DOHH2 (cell line): ENCODE measurements around the gene SYNJ2.

Experiments
- H3F3A ChIP-seq: fragments of 200-600 bp; sonication (generic), shearing (Covaris generic); 2 replicates; pipeline ENCODE4 v1.6.0; 2016; ENCODE audit warnings: antibody characterized with exemption, mild to moderate bottlenecking; ENCODE audit not compliant: control insufficient read depth, insufficient read depth
- H3K27ac ChIP-seq: fragments of 200-600 bp; sonication (generic); 2 replicates; pipeline ENCODE4 v1.5.1; 2014; ENCODE audit warnings: low read depth, mild to moderate bottlenecking, low read length, moderate library complexity
- H3K27me3 ChIP-seq: fragments of 200-600 bp; sonication (generic); 2 replicates; pipeline ENCODE4 v1.6.1; 2014; ENCODE audit warnings: mild to moderate bottlenecking, low read length, mixed read lengths; ENCODE audit not compliant: control insufficient read depth
- H3K36me3 ChIP-seq: fragments of 200-600 bp; sonication (generic); 2 replicates; pipeline ENCODE4 v1.6.1; 2014; ENCODE audit warnings: mild to moderate bottlenecking, low read length, moderate library complexity, mixed read lengths; ENCODE audit not compliant: control insufficient read depth
- H3K4me1 ChIP-seq: fragments of 200-600 bp; sonication (generic); 2 replicates; pipeline ENCODE4 v1.6.1; 2014; ENCODE audit warnings: mild to moderate bottlenecking, low read length, mixed read lengths; ENCODE audit not compliant: control insufficient read depth
- H3K4me2 ChIP-seq: fragments of 200-600 bp; sonication (generic); 2 replicates; pipeline ENCODE4 v1.6.0; 2014; ENCODE audit warnings: mild to moderate bottlenecking, low read length, moderate library complexity
- H3K4me3 ChIP-seq: fragments of 200-600 bp; sonication (generic); 2 replicates; pipeline ENCODE4 v1.5.1; 2014; ENCODE audit warnings: mild to moderate bottlenecking, low read length, mixed read lengths
- H3K79me2 ChIP-seq: fragments of 200-600 bp; sonication (generic); 2 replicates; pipeline ENCODE4 v1.6.1; 2014; ENCODE audit warnings: mild to moderate bottlenecking, low read length, mixed read lengths; ENCODE audit not compliant: control insufficient read depth
- H3K9me2 ChIP-seq: fragments of 200-600 bp; sonication (generic); replicated peaks from 2 replicates; pipeline ENCODE4 v1.6.1; 2014; ENCODE audit warnings: mild to moderate bottlenecking, low read length, mixed read lengths; ENCODE audit not compliant: control insufficient read depth
- H3K9me3 ChIP-seq: fragments of 200-600 bp; sonication (generic); 2 replicates; pipeline ENCODE4 v1.6.1; 2014; ENCODE audit warnings: antibody characterized with exemption, low read length, mixed read lengths; ENCODE audit not compliant: control insufficient read depth, insufficient read depth
- H4K20me1 ChIP-seq: fragments of 200-600 bp; sonication (generic); 2 replicates; pipeline ENCODE4 v1.6.0; 2014; ENCODE audit warnings: low read depth, mild to moderate bottlenecking, antibody characterized with exemption, low read length, moderate library complexity; ENCODE audit not compliant: control insufficient read depth, insufficient read depth
- EZH2phosphoT487 ChIP-seq: fragments of 200-600 bp; sonication (generic); IDR thresholded peaks from 2 replicates; pipeline ENCODE4 v1.6.1; 2017; ENCODE audit warnings: borderline replicate concordance, mild to moderate bottlenecking, antibody characterized with exemption, low read length, moderate library complexity, mixed read lengths
- TF ChIP-seq, protein P1 (sequence below): fragments of 200-600 bp; sonication (generic); IDR thresholded peaks from one replicate; pipeline ENCODE4 v1.5.1; 2014; ENCODE audit warnings: antibody characterized with exemption, mild to moderate bottlenecking, low read depth, low read length; ENCODE audit not compliant: poor library complexity, severe bottlenecking

Gene SYNJ2

GRCh38 chr6:158032354-158032733 lies 50.7 kb downstream of the SYNJ2 start:
- H3K79me2 ChIP-seq: no peaks in the 10 kb centered on the region
- H3K9me2 ChIP-seq: no peaks in the 10 kb centered on the region
- no peaks in the 10 kb centered on the region for H3K36me3 ChIP-seq
- H3K9me3 ChIP-seq: no peaks in the 10 kb centered on the region
- no peaks in the 10 kb centered on the region for H4K20me1 ChIP-seq
- no peaks in the 10 kb centered on the region for H3F3A ChIP-seq
- no peak overlapping the region for H3K4me3 ChIP-seq
- TF ChIP-seq EZH2phosphoT487: no peak
- TF ChIP-seq, protein P1, sequence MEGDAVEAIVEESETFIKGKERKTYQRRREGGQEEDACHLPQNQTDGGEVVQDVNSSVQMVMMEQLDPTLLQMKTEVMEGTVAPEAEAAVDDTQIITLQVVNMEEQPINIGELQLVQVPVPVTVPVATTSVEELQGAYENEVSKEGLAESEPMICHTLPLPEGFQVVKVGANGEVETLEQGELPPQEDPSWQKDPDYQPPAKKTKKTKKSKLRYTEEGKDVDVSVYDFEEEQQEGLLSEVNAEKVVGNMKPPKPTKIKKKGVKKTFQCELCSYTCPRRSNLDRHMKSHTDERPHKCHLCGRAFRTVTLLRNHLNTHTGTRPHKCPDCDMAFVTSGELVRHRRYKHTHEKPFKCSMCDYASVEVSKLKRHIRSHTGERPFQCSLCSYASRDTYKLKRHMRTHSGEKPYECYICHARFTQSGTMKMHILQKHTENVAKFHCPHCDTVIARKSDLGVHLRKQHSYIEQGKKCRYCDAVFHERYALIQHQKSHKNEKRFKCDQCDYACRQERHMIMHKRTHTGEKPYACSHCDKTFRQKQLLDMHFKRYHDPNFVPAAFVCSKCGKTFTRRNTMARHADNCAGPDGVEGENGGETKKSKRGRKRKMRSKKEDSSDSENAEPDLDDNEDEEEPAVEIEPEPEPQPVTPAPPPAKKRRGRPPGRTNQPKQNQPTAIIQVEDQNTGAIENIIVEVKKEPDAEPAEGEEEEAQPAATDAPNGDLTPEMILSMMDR: no peak
- no peaks in the 10 kb centered on the region for H3K4me1 ChIP-seq
- no peak overlapping the region for H3K27ac ChIP-seq
- no peak overlapping the region for H3K4me2 ChIP-seq
- no peaks in the 10 kb centered on the region for H3K27me3 ChIP-seq

DNA sequence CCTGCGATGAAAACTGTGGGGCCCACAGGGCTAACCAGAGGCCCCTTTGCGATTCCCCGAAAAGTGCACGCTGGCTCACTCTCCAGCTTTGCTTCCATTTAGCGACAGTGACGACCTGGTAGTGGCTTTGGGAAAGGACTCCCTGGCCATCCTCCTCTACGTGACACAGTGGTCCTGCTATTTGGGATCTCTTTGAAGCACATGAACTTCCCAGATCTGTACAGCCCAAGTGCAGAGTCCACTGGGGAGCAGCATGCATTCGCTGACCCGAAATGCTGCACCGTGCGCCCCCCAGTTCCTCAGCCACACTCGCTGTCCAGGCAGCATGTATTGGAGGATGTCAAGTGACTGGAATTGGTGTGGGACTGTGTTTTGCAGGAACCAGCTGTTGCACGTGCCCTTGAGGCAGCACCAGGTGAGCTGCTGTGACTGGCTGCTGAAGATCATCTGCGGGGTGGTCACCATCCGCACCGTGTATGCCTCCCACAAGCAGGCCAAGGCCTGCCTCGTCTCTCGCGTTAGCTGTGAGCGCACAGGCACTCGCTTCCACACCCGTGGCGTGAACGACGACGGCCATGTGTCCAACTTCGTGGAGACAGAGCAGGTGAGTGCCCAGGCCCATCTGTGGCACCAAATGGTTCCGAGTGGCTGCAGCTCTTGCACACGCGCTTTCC lies 51.6 kb downstream of the SYNJ2 start:
- H3K4me2 ChIP-seq: no peak overlapping the region

DNA sequence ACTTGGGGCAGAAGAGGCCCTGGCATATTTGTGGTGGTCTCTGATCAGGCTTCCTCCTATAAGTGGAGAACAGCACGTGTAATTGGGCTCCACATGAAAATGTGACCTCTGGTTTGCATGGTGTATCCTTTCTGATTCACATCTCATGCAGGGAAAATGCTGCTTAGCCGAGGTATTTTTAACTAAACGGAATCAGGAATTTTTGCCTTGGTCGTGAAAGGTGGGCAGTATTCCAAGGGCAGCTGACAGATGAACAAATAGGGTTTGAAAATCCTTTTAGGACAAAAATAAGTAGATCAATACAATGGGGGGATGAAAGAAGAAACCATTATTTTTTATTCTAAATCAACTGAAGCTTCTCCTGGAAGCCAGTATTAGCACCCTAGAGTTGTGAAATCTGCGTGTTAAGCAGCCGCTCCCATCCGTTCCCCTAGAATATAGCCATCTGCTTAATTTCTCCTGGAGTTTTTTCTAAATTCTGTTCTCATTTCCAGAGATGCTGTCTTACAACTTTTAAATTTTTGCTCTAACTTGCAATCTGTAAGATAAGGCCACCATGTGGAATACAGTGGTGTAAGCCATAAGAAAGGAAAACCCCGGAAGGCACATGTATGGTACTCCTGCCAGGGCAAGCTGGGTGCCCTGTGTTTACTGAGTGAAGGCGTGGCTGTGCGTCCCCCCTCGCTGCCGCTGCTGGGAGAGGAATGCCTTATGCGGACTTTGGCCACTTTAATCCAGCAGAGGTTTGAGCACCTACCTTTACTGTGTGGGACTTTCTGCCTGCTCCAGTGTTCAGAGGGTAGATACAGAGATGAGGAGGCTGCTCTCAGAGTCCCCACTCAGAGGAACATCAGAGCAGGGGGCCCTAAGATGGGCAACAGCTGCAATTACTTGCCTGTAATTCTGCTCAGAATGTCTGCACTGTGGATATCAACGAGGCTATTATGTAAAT lies 52.4 kb downstream of the SYNJ2 start:
- Histone ChIP-seq H3K9me2 (no peaks in the 10 kb centered on the region), H3F3A (no peaks in the 10 kb centered on the region), H3K4me3 (no peak overlapping the region), H4K20me1 (no peaks in the 10 kb centered on the region), H3K79me2 (no peaks in the 10 kb centered on the region), H3K4me1 (no peaks in the 10 kb centered on the region), H3K9me3 (no peaks in the 10 kb centered on the region), H3K27me3 (no peaks in the 10 kb centered on the region), H3K36me3 (no peaks in the 10 kb centered on the region), H3K27ac (no peak overlapping the region), H3K4me2 (no peak overlapping the region)
- no peak for TF ChIP-seq EZH2phosphoT487
- TF ChIP-seq, protein P1: no peak

More for the DNA sequence above, 51.6 kb downstream of the SYNJ2 start:
- Histone ChIP-seq H3K27me3 (no peaks in the 10 kb centered on the region), H3K9me2 (no peaks in the 10 kb centered on the region), H3K4me3 (no peak overlapping the region), H3K36me3 (no peaks in the 10 kb centered on the region), H3K4me1 (no peaks in the 10 kb centered on the region), H4K20me1 (no peaks in the 10 kb centered on the region), H3K9me3 (no peaks in the 10 kb centered on the region), H3K79me2 (no peaks in the 10 kb centered on the region), H3K27ac (no peak overlapping the region), H3F3A (no peaks in the 10 kb centered on the region)
- TF ChIP-seq EZH2phosphoT487: no peak
- TF ChIP-seq, protein P1: no peak
